ENCODE data around the gene DEPP1. TPM values are rescaled to one million over a fixed set of nuclear protein-coding genes. Genes with fewer than 3 reads are reported as not detected.

DEPP1 gene
- total RNA-seq, 1 experiment from 2014 or later: 3.8 TPM

DNA sequence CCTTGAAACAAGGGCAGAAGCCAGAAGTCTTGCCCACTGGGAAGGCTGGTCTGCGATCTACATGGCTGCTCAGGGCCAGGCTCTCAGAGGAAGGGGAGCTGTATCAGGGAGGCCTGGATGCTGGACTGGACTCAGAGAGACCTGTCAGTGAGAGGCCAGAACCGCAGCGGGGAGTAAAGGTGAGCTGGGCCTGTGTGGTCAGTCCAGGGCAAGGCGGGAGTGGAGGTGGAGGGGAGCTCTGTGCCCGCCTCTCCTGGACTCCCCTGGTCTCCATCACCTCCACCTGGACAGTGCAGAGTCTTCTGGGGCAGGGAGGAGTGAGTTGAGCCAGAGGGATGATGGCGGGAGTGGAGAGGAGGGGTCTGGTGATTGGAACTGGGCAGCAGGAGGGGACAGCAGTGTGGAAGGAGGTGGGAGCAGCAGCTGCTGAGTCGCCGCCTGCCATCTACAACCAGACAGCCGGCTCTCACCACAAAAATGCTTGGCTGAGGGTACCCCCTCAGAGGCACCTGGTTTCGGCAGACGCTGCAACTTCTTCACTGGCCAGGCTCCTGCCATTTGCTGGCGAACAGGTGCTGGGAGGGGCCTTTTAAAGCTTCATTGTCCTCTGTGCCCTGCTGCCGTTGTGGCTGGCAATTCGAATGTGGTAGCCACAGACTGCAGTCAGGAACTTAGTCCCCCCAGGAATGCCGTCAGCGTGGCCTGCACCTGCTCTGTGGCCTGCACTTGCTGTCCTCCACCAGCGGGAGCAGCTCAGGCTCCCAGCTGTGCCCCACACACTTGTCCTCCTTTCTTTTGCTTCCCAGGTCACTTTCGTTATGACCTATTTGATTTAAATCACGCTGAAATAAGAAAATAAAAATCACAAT, 15.5 kb downstream of the DEPP1 start:
- H3K4me1 ChIP-seq (ENCODE audit: control insufficient read depth in 1 of 2, insufficient read depth in 2 of 2, low read length in 2 of 2): peaks cover 3 to 25% of the 10 kb centered on the region in 2 experiments; a peak in 3 of 4 replicates
- ChIA-PET CTCF (interaction anchor here (1.0 kb wide), 1 partner anchor 13 kb away, joined by 3 read pairs; no protein-coding TSS in a partner anchor), POLR2A (interaction anchor here (3.2 kb wide), 1 partner anchor 15 kb away, joined by 11 read pairs; the partner anchor contains the start of gene DEPP1), RAD21 (ENCODE audit: low non-redundant PET in 1 of 2, low total read pairs in 2 of 2, uncharacterized antibody in 2 of 2, unreplicated experiment in 2 of 2) (no interaction called here)
- H3K36me3 ChIP-seq (ENCODE audit: control insufficient read depth in 1 of 2, insufficient read depth in 2 of 2, low read length in 2 of 2): no peaks in the 10 kb centered on the region
- H3K27ac ChIP-seq (ENCODE audit: low read depth, low read length): no peak overlapping the region
- H3K9me3 ChIP-seq (ENCODE audit: control insufficient read depth in 1 of 2, insufficient read depth in 1 of 2, low read depth in 1 of 2, low read length in 2 of 2): no peaks in the 10 kb centered on the region
- no peak overlapping the region for H3K4me3 ChIP-seq (replicated peaks in 1 of 2; ENCODE audit: low read depth in 1 of 2, low read length in 2 of 2)
- DNase-seq (ENCODE audit: low read depth, low spot score) (no peak), ATAC-seq (no peak)
- no TSS peak for BruUV-seq (replicated peaks)
- no peaks in the 10 kb centered on the region for H3K9me2 ChIP-seq (ENCODE audit: insufficient read depth)
- H3K79me2 ChIP-seq (ENCODE audit: insufficient read depth, low read length): no peaks in the 10 kb centered on the region
- H2AFZ ChIP-seq (ENCODE audit: low read depth, low read length, poor library complexity, severe bottlenecking): no peak overlapping the region
- no peaks in the 10 kb centered on the region for H4K20me1 ChIP-seq (ENCODE audit: insufficient read depth)
- no peak overlapping the region for H3K4me2 ChIP-seq (ENCODE audit: low read length)
- intact Hi-C loops (cut with micrococcal nuclease): no loop called here
- TF ChIP-seq POLR2A (IDR thresholded peaks at IDR 0.05; ENCODE audit: borderline replicate concordance, extremely low read depth, insufficient read depth, insufficient read length): no peak
- TF ChIP-seq, protein P1, sequence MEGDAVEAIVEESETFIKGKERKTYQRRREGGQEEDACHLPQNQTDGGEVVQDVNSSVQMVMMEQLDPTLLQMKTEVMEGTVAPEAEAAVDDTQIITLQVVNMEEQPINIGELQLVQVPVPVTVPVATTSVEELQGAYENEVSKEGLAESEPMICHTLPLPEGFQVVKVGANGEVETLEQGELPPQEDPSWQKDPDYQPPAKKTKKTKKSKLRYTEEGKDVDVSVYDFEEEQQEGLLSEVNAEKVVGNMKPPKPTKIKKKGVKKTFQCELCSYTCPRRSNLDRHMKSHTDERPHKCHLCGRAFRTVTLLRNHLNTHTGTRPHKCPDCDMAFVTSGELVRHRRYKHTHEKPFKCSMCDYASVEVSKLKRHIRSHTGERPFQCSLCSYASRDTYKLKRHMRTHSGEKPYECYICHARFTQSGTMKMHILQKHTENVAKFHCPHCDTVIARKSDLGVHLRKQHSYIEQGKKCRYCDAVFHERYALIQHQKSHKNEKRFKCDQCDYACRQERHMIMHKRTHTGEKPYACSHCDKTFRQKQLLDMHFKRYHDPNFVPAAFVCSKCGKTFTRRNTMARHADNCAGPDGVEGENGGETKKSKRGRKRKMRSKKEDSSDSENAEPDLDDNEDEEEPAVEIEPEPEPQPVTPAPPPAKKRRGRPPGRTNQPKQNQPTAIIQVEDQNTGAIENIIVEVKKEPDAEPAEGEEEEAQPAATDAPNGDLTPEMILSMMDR (IDR thresholded peaks at IDR 0.05 in 2 of 3, conservative IDR thresholded peaks at IDR 0.05 in 1 of 3; ENCODE audit: borderline replicate concordance in 1 of 3, insufficient read depth in 1 of 3, low read depth in 2 of 3, low read length in 2 of 3): peak in 2 of 3 experiments; percentile 37 to 42; a peak in 4 of 6 replicates
- no peaks in the 10 kb centered on the region for H3K27me3 ChIP-seq (ENCODE audit: insufficient read depth, low read length)
- no peak overlapping the region for H3K9ac ChIP-seq (ENCODE audit: low read length)

- Histone ChIP-seq H3K4me1 (ENCODE audit: control insufficient read depth in 1 of 2, insufficient read depth in 2 of 2, low read length in 2 of 2) (peaks cover 3 to 25% of the 10 kb centered on the region in 2 experiments; a peak in 3 of 4 replicates), H4K20me1 (ENCODE audit: insufficient read depth) (no peaks in the 10 kb centered on the region), H3K9me2 (ENCODE audit: insufficient read depth) (no peaks in the 10 kb centered on the region), H3K4me3 (replicated peaks in 1 of 2; ENCODE audit: low read depth in 1 of 2, low read length in 2 of 2) (no peak overlapping the region), H2AFZ (ENCODE audit: low read depth, low read length, poor library complexity, severe bottlenecking) (no peak overlapping the region), H3K27me3 (ENCODE audit: insufficient read depth, low read length) (no peaks in the 10 kb centered on the region), H3K79me2 (ENCODE audit: insufficient read depth, low read length) (no peaks in the 10 kb centered on the region), H3K4me2 (ENCODE audit: low read length) (no peak overlapping the region), H3K36me3 (ENCODE audit: control insufficient read depth in 1 of 2, insufficient read depth in 2 of 2, low read length in 2 of 2) (no peaks in the 10 kb centered on the region), H3K9ac (ENCODE audit: low read length) (no peak overlapping the region), H3K27ac (ENCODE audit: low read depth, low read length) (no peak overlapping the region), H3K9me3 (ENCODE audit: control insufficient read depth in 1 of 2, insufficient read depth in 1 of 2, low read depth in 1 of 2, low read length in 2 of 2) (no peaks in the 10 kb centered on the region)
- no TSS peak for BruUV-seq (replicated peaks)
- no peak for ATAC-seq
- CTCF ChIA-PET: interaction anchor here (1.1 to 1.4 kb wide), 2 partner anchors 17 to 29 kb away, joined by 3 read pairs; partner anchors contain the start of gene DEPP1
- RAD21 ChIA-PET (ENCODE audit: low non-redundant PET in 1 of 2, low total read pairs in 2 of 2, uncharacterized antibody in 2 of 2, unreplicated experiment in 2 of 2): no interaction called here
- intact Hi-C loops (cut with micrococcal nuclease): no loop called here
- POLR2A ChIA-PET: no interaction called here
- DNase-seq (ENCODE audit: low read depth, low spot score): no peak
- no peak for TF ChIP-seq MAX (IDR thresholded peaks at IDR 0.05)
- no peak for TF ChIP-seq ELF1 (IDR thresholded peaks at IDR 0.05; ENCODE audit: borderline replicate concordance, low read depth)
- no peak for TF ChIP-seq EGR1 (IDR thresholded peaks at IDR 0.05; ENCODE audit: low read depth)
- no peak for TF ChIP-seq EZH2 (IDR thresholded peaks at IDR 0.05)
- no peak for TF ChIP-seq SP1 (IDR thresholded peaks at IDR 0.05; ENCODE audit: low read depth)
- no peak for TF ChIP-seq TCF7L2 (IDR thresholded peaks at IDR 0.05; ENCODE audit: borderline replicate concordance, extremely low read depth, insufficient read depth, insufficient read length)
- no peak for TF ChIP-seq RAD21 (IDR thresholded peaks at IDR 0.05; ENCODE audit: low read depth)
- TF ChIP-seq CEBPB (IDR thresholded peaks at IDR 0.05; ENCODE audit: low read depth): no peak
- TF ChIP-seq JUND (IDR thresholded peaks at IDR 0.05): no peak
- no peak for TF ChIP-seq ZFX (IDR thresholded peaks at IDR 0.05)
- TF ChIP-seq ATF3 (IDR thresholded peaks at IDR 0.05): no peak
- TF ChIP-seq POLR2A (IDR thresholded peaks at IDR 0.05; ENCODE audit: borderline replicate concordance, extremely low read depth, insufficient read depth, insufficient read length): no peak
Measured at GRCh38 chr10:44961931-44962750, 16.5 kb downstream of the DEPP1 start.
